ENCODE results near the gene CHN2.
"Not testable (repeated sequence)": the region's sequence is repeated elsewhere in the genome, so short reads cannot be mapped to it uniquely, and the experiment has no call there.

CHN2 gene

GRCh38 chr7:29510028-29510427 is 315.5 kb downstream of the CHN2 start:
- DNase-seq: no peak

DNA sequence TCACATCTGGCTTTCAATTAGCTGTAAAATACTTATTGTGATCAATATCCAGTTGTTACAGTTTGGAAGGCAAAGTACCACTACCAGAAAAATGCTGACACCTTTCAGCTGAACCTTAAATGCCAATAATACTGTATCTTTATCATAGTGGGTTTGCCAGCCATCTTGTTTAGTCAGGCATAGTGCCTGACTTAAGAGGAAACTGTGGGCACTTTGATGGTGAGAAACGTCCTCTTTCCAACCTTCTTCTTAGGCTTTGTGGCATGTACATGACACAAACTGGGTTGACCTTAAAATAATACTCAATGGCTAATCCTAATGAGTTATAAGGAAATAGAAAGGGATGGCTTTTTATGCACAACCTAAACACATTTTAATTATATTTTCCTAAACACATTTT is 316.8 kb downstream of the CHN2 start:
- DNase-seq: no peak

DNA sequence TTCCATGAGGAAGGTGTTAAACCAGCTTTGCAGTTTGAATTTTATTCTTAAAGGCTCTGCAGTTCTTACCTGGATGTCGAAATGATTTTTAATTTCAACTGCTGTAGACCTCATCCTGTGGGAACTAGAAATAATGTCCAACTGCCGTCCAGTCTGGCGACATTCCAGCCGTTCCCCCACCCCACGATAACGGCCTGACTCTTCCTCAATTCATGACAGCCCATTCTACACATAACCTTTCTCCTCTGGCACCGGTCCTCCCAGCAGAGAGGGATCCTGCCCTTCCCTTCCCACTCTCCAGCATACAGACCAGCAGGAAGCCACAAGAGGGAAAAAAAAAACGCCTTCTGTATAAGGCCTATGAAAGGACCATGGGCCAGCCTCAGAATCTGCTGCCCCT is 317.3 kb downstream of the CHN2 start:
- no peak for DNase-seq

GRCh38 chr7:29516491-29516890 is 321.9 kb downstream of the CHN2 start:
- DNase-seq: no peak

DNA sequence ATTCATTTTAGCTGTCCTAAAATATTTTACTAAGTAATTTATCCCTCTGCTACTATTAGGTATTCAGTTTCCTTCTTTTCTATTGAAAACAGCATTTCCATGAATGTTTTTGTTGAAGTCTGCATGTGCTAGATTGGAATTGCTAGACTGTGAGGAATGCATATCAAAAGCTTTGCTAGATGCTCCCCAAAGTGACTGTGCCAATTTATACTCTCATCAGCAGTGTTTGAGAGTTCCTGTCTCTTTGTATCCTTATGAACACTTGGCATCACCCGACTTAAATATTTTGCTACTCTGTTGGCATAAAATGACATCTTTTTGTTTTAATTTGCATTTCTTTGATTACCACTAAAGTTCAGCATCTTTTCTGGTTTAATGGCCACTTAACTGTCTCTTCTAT is 324.0 kb downstream of the CHN2 start:
- DNase-seq: no peak

GRCh38 chr7:29523728-29524127 is 329.2 kb downstream of the CHN2 start:
- DNase-seq: no peak

DNA sequence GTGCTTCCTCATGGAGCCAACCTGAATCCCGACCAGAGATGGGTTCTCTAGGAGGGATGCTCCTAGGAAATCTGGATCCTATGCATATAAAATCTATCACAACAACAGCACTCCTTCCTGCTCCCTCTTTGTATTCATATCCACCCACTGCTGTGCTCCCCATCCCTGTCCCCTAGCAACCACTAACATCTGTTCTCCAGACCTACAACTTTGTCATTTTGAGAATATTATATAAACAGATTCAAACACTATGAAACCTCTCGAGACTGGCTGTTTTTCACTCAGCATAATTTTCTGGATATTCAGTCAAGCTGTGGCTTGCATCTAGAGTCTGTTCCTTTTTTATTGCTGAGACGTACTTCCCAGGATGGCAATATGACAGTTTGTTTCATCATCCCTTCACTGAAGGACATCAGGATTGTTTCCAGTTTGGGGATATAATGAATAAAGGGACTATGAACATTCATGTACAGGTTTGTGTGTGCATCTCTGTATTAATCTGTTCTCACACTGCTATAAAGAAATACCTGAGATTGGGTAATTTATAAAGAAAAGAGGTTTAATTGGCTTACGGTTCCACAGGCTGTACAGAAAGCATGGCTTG is 333.0 kb downstream of the CHN2 start:
- DNase-seq: no peak

DNA sequence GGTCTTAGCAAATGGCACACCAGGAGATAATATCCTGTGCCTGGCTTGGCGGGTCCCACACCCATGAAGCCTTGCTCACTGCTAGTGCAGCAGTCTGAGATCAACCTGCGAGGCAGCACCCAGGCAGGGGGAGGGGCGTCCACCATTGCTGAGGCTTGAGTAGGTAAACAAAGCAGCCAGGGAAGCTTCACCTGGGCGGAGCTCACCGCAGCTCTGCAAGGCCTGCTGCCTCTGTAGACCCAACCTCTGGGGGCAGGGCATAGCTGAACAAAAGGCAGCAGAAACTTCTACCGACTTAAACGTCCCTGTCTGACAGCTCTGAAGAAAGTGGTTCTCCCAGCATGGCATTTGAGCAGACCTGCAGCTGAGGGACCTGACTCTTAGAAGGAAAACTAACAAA is 334.0 kb downstream of the CHN2 start:
- not testable (repeated sequence) for DNase-seq
